ENCODE measurements around the gene RPA1.
"Not testable (repeated sequence)": the region's sequence is repeated elsewhere in the genome, so short reads cannot be mapped to it uniquely, and the experiment has no call there.

RPA1 gene

DNA sequence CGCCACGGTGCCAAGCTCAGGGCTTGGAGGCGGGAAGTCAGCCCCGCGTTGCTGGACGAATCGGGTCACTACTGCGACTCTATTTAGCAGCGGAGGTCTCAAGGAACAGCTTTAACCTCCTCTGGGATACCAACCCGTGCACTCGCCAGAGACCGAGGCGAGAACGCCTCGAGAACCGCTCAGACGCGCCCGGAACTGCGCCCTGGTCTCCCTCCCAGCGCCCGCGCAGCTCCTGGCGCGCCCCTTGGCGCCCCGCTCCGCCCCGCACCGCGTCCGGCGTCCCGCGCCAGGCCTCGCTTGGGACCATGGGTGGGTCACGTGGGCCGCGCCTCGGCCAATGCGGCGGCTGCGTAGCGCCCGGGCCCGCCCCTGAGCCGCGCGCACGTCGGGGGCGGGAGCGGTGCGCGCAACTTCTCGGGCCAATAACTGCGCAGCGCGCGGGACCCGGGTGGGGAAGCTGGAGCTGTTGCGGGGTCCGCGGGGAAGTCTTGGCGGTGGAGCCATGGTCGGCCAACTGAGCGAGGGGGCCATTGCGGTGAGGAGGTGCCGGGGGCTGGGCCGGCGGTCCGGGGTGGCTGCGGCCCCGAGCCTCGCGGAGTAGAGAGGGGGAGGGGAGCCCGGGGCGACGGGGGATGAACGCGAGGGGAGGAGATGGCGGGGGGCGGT is at the start of gene RPA1, which contains the start of gene SMYD4:
Gene RPA1 (plus strand): TSS at position 414 of the 666 bp plus-strand sequence. CDS start 89 bp downstream, at position 503.
Gene SMYD4 (minus strand): TSS at position 311 of the 666 bp plus-strand sequence. CDS start 1,908 bp downstream, outside the sequence.
- DNase-seq (ENCODE audit: low read depth in 2 of 2): peak; percentile 72 to 84

- no peak for DNase-seq (ENCODE audit: low read depth in 2 of 2)
Measured at GRCh38 chr17:1782171-1782567, 47.6 kb upstream of the RPA1 start.

- DNase-seq (ENCODE audit: low read depth in 2 of 2): no peak
Measured at GRCh38 chr17:1783271-1783670, 46.5 kb upstream of the RPA1 start.

GRCh38 chr17:1783834-1784611 is 45.8 kb upstream of the RPA1 start:
- no peak for DNase-seq (ENCODE audit: low read depth in 2 of 2)

DNA sequence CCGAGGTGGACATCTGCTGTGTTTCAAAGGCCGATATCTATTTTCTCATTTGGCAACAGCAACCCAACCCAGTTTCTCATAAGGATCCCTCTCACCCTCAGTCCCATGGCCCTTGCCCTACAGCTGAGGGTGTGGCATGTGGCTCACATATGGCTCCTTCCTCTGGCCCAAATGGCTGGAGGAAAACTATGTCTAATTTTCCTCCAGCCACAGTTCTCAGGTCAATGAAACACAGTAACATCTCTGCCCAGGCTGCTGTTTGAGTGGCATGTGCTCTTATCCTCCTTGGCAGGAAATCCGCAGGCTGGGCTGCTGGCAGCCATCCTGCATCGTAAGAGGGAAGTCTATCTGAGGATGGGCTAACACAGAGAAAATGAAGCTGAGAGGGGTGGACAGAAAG is 43.9 kb upstream of the RPA1 start:
- DNase-seq (ENCODE audit: low read depth in 2 of 2): no peak

DNA sequence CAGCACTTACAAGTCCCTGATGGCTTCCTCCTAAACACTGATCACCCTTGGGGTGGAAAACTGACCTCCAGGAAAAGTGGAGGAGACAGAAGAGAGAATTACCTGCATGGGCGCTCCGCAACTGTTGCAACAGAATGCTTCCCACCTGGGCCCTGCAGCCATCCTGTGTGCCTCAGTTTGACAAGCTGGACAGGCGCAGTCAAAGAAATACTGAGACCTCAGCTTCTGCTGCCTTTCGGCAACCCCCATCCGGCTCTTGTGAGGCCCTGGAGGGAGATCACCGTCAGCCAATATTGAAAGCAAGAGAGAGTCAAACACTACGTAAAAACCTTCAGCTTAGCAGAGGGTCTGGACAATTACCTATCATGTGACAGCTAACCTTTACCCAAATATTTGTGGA is 43.1 kb upstream of the RPA1 start:
- DNase-seq (ENCODE audit: low read depth in 2 of 2): no peak

DNA sequence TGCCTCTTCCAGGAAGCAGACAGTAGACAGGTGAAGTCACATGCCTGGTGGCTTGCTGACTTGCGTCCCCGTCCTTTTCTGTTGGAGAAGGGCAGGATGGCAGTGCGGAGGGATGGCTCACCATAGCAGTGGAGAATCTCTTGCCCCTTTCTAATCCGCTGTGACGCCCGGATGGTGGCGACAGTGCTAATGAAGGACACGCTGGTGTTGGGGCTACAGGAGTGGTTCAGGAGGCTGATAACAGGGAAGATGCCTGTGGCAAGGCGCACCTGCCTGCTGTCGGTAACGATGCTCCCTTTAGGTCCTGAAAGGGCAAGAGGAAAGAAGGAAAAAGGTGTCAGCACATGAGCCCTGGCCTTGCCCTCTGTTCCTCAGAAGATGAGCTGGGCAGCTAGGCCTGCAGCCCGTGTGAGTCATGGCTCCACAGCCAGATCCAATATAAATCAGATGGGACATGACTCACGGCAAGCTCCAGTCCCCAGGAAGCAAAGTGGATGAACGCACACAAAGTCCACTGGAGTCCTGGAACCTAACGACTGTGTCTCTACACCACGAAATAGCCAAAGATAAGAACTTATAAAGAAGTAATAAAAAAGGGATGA is 42.4 kb upstream of the RPA1 start:
- DNase-seq (ENCODE audit: low read depth in 2 of 2): no peak

DNA sequence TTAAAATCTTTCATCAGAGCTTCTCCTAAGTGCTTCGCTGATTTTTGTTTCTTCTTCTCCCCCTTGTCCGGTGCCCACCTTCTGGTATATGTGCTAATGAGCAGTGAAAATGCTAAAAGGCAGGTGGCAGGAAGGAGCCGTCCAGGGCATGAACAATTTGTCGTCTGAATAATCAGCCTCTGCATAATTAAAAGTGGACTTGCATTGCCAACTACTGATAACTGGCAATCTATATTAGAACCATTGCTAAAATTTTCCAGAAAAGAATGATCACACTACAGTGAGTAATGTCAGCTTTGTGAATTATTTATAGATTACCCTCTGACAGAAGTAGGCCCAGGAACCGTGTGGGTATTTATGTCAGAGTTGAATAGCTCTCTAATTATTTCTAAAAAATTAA is 39.9 kb upstream of the RPA1 start:
- DNase-seq (ENCODE audit: low read depth in 2 of 2): no peak

GRCh38 chr17:1792495-1793446 is 37.0 kb upstream of the RPA1 start:
- no peak for DNase-seq (ENCODE audit: low read depth in 2 of 2)

GRCh38 chr17:1793447-1793806 is 36.4 kb upstream of the RPA1 start:
- DNase-seq (ENCODE audit: low read depth in 2 of 2): no peak

GRCh38 chr17:1796800-1797199 is 33.0 kb upstream of the RPA1 start:
- no peak for DNase-seq (ENCODE audit: low read depth in 2 of 2)

DNA sequence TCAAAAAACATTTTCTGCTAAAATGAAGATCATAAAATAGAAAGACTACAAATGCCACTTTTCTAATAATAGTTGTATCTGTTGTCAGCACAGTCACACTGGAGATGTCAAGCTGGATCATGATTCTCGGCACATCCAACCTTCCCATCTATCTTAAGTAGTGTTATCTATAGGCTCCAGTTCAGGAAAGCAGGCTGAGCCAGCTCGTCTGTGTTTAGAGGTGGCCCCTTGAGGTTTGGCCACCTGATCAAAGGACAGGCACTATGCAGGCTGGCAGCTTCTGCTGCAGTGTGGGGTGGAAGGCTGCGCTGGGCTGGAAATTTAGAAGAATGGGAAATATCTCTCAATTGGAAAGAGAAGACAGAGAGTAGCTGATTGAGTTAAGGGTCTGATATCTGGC is 32.5 kb upstream of the RPA1 start:
- no peak for DNase-seq (ENCODE audit: low read depth in 2 of 2)

DNA sequence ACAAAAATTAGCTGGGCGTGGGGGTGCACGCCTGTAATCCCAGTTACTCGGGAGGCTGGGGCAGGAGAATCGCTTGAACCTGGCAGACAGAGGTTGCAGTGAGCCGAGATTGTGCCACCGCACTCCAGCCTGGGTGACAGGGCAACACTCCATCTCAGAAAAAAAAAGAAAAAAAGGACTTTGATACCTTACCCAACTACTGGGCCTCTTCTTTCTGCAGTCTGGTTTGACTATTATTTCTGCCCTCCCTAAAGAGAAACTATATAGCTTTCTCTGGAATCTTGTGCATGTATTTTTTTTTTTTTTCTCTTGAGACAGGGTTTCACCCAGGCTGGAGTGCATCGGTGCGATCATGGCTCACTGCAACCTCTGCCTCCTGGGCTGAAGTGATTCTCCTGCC is 32.0 kb upstream of the RPA1 start:
- DNase-seq (ENCODE audit: low read depth in 2 of 2): not testable (repeated sequence)

GRCh38 chr17:1800240-1800639 is 29.6 kb upstream of the RPA1 start:
- no peak for DNase-seq (ENCODE audit: low read depth in 2 of 2)

- no peak for DNase-seq (ENCODE audit: low read depth in 2 of 2)
Measured at GRCh38 chr17:1800712-1801111, 29.1 kb upstream of the RPA1 start.

DNA sequence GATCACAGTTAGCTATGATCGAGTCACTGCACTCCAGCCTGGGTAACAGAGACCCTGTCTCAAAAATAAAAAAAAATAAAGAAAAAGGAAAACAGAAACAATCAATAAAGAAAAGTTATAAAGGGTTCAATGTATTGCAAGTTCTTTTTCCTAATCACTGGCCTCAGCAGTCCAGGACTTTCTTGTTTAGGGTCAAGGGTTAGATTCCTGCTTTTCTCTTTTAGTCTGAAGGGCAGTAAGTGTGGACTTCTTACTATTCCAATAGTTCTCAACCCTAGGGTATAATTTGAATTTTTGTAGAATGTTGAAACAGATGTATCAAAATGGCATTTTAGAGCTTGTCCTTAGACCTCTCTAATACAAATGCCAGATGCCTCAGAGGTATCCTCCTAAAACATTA is 27.4 kb upstream of the RPA1 start:
- no peak for DNase-seq (ENCODE audit: low read depth in 2 of 2)

GRCh38 chr17:1803280-1803679 is 26.5 kb upstream of the RPA1 start:
- DNase-seq (ENCODE audit: low read depth in 2 of 2): no peak

GRCh38 chr17:1807890-1808289 is 21.9 kb upstream of the RPA1 start:
- no peak for DNase-seq (ENCODE audit: low read depth in 2 of 2)

DNA sequence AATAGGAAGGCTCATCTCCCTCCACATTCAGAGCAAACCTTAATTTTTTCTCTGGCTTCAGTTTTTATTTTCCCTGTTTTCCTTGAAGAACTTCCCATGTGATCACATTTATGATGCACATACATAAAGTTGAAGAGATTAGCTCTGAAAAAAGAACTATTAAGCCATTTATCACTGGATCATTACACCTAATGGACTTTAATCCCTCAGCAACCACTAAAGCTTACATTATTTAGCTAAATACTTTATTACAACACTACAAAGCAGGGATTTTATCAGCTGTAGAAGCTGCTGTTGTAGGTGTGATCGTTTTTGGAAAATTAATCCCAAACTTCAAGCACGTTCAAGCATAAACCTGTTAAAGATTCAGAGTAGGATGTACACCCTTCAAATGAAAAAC is 21.2 kb upstream of the RPA1 start:
- DNase-seq (ENCODE audit: low read depth in 2 of 2): no peak

DNA sequence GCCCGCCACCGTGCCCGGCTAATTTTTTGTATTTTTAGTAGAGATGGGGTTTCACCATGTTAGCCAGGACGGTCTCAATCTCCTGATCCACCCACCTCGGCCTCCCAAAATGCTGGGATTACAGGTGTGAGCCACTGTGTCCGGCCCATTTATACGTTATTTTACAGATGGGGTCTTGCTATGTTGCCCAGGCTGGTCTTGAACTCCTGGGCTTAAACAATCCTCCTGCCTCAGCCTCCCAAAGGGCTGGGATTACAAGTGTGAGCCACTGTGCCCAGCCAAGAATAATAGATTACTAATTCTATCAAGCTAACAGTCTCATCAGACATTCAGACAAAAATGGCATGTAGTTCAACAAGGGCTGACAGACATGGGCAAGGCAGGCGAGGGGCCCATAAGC is 20.0 kb upstream of the RPA1 start:
- DNase-seq (ENCODE audit: low read depth in 2 of 2): not testable (repeated sequence)

- no peak for DNase-seq (ENCODE audit: low read depth in 2 of 2)
Measured at GRCh38 chr17:1810450-1811103, 19.2 kb upstream of the RPA1 start.
